GM18507 (cell line): Measurements from ENCODE around the gene ZNF607.
"Not testable (repeated sequence)": the region's sequence is repeated elsewhere in the genome, so short reads cannot be mapped to it uniquely, and the experiment has no call there.

Experiments used
- DNase-seq: peaks from one replicate; pipeline ENCODE4 v3.0.0; 2011; ENCODE audit warnings: low read depth; ENCODE audit not compliant: insufficient read length; ENCODE audit errors: extremely low spot score
- FAIRE-seq: peaks from 2 replicates; lab custom pipeline; 2011; peaks lifted over from hg19 to GRCh38; lab: Jason Lieb, UNC

ZNF607 gene

GRCh38 chr19:37719111-37719926, at the start of gene ZNF607:
Gene ZNF607, minus strand, starts transcription at chr19:37719761. Its CDS starts 8,143 bp downstream, at chr19:37711618.
- FAIRE-seq: peak; percentile 95
- peak; percentile 87 for DNase-seq

GRCh38 chr19:37763488-37763887, 43.9 kb upstream of the ZNF607 start:
- DNase-seq: no peak
- no peak for FAIRE-seq

- FAIRE-seq, DNase-seq: not testable (repeated sequence)
These were observed 38.1 kb upstream of the ZNF607 start for GRCh38 chr19:37757683-37758082.

GRCh38 chr19:37738371-37738770, 18.8 kb upstream of the ZNF607 start:
- DNase-seq: no peak
- FAIRE-seq: no peak

GRCh38 chr19:37725181-37725580, 5.6 kb upstream of the ZNF607 start:
- no peak for DNase-seq
- no peak for FAIRE-seq

- DNase-seq: no peak
- no peak for FAIRE-seq
These were observed 335 bp upstream of the ZNF607 start for GRCh38 chr19:37719927-37720265.

GRCh38 chr19:37718304-37718703, 1.3 kb downstream of the ZNF607 start:
- FAIRE-seq (no peak), DNase-seq (no peak)

GRCh38 chr19:37716140-37716539, 3.4 kb downstream of the ZNF607 start:
- FAIRE-seq: no peak
- DNase-seq: no peak

- FAIRE-seq: no peak
These were observed 13.4 kb downstream of the ZNF607 start for GRCh38 chr19:37706052-37706605.

GRCh38 chr19:37699057-37699456, 20.5 kb downstream of the ZNF607 start:
- FAIRE-seq: no peak
- DNase-seq: no peak

More at GRCh38 chr19:37706052-37706605, 13.4 kb downstream of the ZNF607 start:
- no peak for DNase-seq

GRCh38 chr19:37698216-37698615, 21.3 kb downstream of the ZNF607 start:
- DNase-seq (no peak), FAIRE-seq (no peak)

- FAIRE-seq (no peak), DNase-seq (no peak)
These were observed 24.2 kb downstream of the ZNF607 start for GRCh38 chr19:37695144-37695899.

GRCh38 chr19:37692956-37693620, 26.5 kb downstream of the ZNF607 start:
- DNase-seq: no peak
- no peak for FAIRE-seq

GRCh38 chr19:37691881-37692504, 27.6 kb downstream of the ZNF607 start:
- DNase-seq (peak; percentile 8), FAIRE-seq (no peak)

GRCh38 chr19:37683520-37683919, 36.0 kb downstream of the ZNF607 start:
- DNase-seq: no peak
- no peak for FAIRE-seq

- no peak for FAIRE-seq
These were observed 50.1 kb downstream of the ZNF607 start for GRCh38 chr19:37669450-37669914.

GRCh38 chr19:37657157-37657556, 62.4 kb downstream of the ZNF607 start:
- DNase-seq, FAIRE-seq: not testable (repeated sequence)

More at GRCh38 chr19:37669450-37669914, 50.1 kb downstream of the ZNF607 start:
- no peak for DNase-seq

GRCh38 chr19:37655689-37656371, 63.7 kb downstream of the ZNF607 start:
- peak; percentile 66 for DNase-seq
- peak; percentile 69 for FAIRE-seq

- DNase-seq (peak; percentile 65), FAIRE-seq (peak; percentile 71)
These were observed 64.3 kb downstream of the ZNF607 start, which contains the start of gene ZFP30 for GRCh38 chr19:37655301-37655688. Gene ZFP30, minus strand, starts transcription at chr19:37655465. Its CDS starts 7,643 bp downstream, at chr19:37647822.
